ENCODE measurements around the gene P2RX5. TPM values are rescaled to one million over a fixed set of nuclear protein-coding genes. Genes with fewer than 3 reads are reported as not detected.

The P2RX5 gene
- total and polyA plus RNA-seq, 9 donors = 0.15 to 1.1 (median 0.61) TPM

- H3K9me3 ChIP-seq = no peaks in the 10 kb centered on the region
- H3K27ac ChIP-seq = peak overlapping the region; percentile 89 to 93
- DNase-seq = peak; percentile 87 to 93 (median 93)
- H3K27me3 ChIP-seq = no peaks in the 10 kb centered on the region
- H3K4me1 ChIP-seq (ENCODE audit: insufficient read depth) = peaks cover 19% of the 10 kb centered on the region
- H3K36me3 ChIP-seq = no peaks in the 10 kb centered on the region
- 1 to 2% (median 1%) methylated on average over 26 to 39 of the region's 39 CpGs for WGBS, 3 donors
- intact Hi-C loops (cut with DNase I) = loop anchor here in 1 of 4 donors (10.0 kb wide), 1 partner anchor 133 kb away; no protein-coding TSS in a partner anchor
- TF ChIP-seq POLR2A (IDR thresholded peaks at IDR 0.05) (peak; percentile 9), CTCF (IDR thresholded peaks at IDR 0.05) (no peak), EP300 (IDR thresholded peaks at IDR 0.05) (no peak)
- H3K4me3 ChIP-seq = peak overlapping the region; percentile 88
Observed at GRCh38 chr17:3667366-3668278, 28.3 kb downstream of the P2RX5 start.

GRCh38 chr17:3666516-3666915 lies 29.4 kb downstream of the P2RX5 start:
- Histone ChIP-seq H3K9me3 (no peaks in the 10 kb centered on the region), H3K4me1 (ENCODE audit: insufficient read depth) (peaks cover 19% of the 10 kb centered on the region), H3K4me3 (no peak overlapping the region), H3K36me3 (no peaks in the 10 kb centered on the region), H3K27me3 (no peaks in the 10 kb centered on the region), H3K27ac (no peak overlapping the region)
- TF ChIP-seq EP300 (IDR thresholded peaks at IDR 0.05) (no peak), CTCF (IDR thresholded peaks at IDR 0.05) (no peak), POLR2A (IDR thresholded peaks at IDR 0.05) (no peak)
- 68 to 81% (median 78%) methylated on average over 6 of the region's 6 CpGs for WGBS, 3 donors
- DNase-seq = no peak
- intact Hi-C loops (cut with DNase I) = loop anchor here in 1 of 4 donors (10.0 kb wide), 1 partner anchor 132 kb away; no protein-coding TSS in a partner anchor

GRCh38 chr17:3665834-3666233 lies 30.1 kb downstream of the P2RX5 start:
- Histone ChIP-seq H3K4me3 (no peak overlapping the region), H3K9me3 (no peaks in the 10 kb centered on the region), H3K36me3 (no peaks in the 10 kb centered on the region), H3K27ac (no peak overlapping the region), H3K4me1 (ENCODE audit: insufficient read depth) (peaks cover 19% of the 10 kb centered on the region), H3K27me3 (no peaks in the 10 kb centered on the region)
- TF ChIP-seq CTCF (IDR thresholded peaks at IDR 0.05) (no peak), POLR2A (IDR thresholded peaks at IDR 0.05) (no peak), EP300 (IDR thresholded peaks at IDR 0.05) (no peak)
- intact Hi-C loops (cut with DNase I) = loop anchor here in 1 of 4 donors (10.0 kb wide), 1 partner anchor 131 kb away; no protein-coding TSS in a partner anchor
- WGBS, 3 donors = 60 to 68% (median 64%) methylated on average over 5 of the region's 5 CpGs
- DNase-seq = no peak

- no peaks in the 10 kb centered on the region for H3K9me3 ChIP-seq
- H3K27me3 ChIP-seq = no peaks in the 10 kb centered on the region
- H3K4me1 ChIP-seq (ENCODE audit: insufficient read depth) = peaks cover 32% of the 10 kb centered on the region
- no peak for TF ChIP-seq EP300 (IDR thresholded peaks at IDR 0.05)
- no peak for TF ChIP-seq CTCF (IDR thresholded peaks at IDR 0.05)
- TF ChIP-seq POLR2A (IDR thresholded peaks at IDR 0.05) = no peak
- intact Hi-C loops (cut with DNase I) = loop anchor here in 1 of 4 donors (10.0 kb wide), 1 partner anchor 129 kb away; no protein-coding TSS in a partner anchor
- WGBS, 3 donors = 85 to 87% (median 86%) methylated on average over 26 to 33 of the region's 33 CpGs
- H3K36me3 ChIP-seq = no peaks in the 10 kb centered on the region
- H3K27ac ChIP-seq = no peak overlapping the region
- H3K4me3 ChIP-seq = no peak overlapping the region
- no peak for DNase-seq
Observed at GRCh38 chr17:3663102-3664011, 32.6 kb downstream of the P2RX5 start.

Data from ovary (tissue), 9 donors.